ENCODE measurements around the gene SEC24C. TPM values are rescaled to one million over a fixed set of nuclear protein-coding genes. Genes with fewer than 3 reads are reported as not detected.

SEC24C gene
- total RNA-seq, 2 donors from 2014 or later: 152 to 172 TPM

DNA sequence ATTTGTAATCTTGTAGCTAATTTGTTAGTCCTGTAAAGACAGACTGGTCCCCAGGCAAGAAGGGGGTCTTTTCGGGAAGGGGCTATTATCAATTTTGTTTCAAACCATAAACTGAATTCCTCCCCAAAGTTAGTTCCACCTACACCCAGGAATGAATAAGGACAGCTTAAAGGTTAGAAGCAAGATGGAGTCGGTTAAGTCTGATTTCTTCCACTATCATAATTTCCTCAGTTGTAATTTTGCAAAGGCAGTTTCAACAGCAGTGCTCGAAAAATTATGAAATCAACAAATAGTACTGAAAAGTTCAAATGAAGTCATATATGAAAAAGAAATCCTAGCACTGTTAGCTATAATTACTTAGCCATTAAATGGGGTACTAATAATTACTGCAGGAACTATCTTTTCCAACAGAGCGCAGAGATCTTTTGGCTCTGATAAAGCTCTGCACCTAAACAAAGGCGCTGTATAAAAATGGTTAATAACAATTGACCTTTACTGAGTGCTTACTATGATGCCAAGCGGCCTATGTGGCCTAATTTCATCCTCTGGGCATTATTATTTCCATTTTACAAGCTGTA lies 756 bp upstream of the SEC24C start:
- no peaks in the 10 kb centered on the region for H3K27me3 Mint-ChIP-seq
- H3K36me3 Mint-ChIP-seq: no peaks in the 10 kb centered on the region
- no peak for ATAC-seq
- no peaks in the 10 kb centered on the region for H3K9me3 Mint-ChIP-seq
- peak overlapping the region; percentile 98 to 99 for H3K27ac Mint-ChIP-seq
- peak overlapping the region; percentile 98 for H3K4me3 Mint-ChIP-seq
- DNase-seq (ENCODE audit: low spot score): no peak
- H3K4me1 Mint-ChIP-seq (ENCODE audit: low read depth in 2 of 2): peaks cover 26 to 32% of the 10 kb centered on the region in 2 donors

- no peaks in the 10 kb centered on the region for H3K9me3 Mint-ChIP-seq
- peaks cover 6% of the 10 kb centered on the region for H3K36me3 Mint-ChIP-seq
- H3K27me3 Mint-ChIP-seq: no peaks in the 10 kb centered on the region
- peak; percentile 68 for DNase-seq (ENCODE audit: low spot score)
- H3K4me1 Mint-ChIP-seq (ENCODE audit: low read depth in 2 of 2): peaks cover 32 to 38% of the 10 kb centered on the region in 2 donors
- peak overlapping the region; percentile 98 to 99 for H3K27ac Mint-ChIP-seq
- H3K4me3 Mint-ChIP-seq: peak overlapping the region; percentile 98
- ATAC-seq: peak; percentile 58 to 59
Observed at GRCh38 chr10:73744664-73744975, 448 bp downstream of the SEC24C start.

DNA sequence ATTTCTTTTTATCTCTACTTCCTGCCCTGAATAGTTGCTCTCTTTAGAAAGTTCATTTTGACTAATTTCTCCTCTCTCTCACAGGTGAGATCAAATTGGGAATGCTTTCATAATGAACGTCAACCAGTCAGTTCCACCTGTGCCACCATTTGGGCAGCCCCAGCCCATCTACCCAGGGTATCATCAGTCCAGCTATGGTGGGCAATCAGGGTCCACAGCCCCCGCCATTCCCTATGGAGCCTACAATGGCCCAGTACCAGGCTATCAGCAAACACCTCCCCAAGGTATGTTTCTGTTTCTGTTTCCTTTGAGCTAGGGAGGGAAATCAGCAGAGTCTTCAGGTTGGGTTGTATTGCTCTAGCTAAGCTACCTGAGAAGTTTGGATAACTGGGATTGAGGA lies 2.5 kb downstream of the SEC24C start:
- Mint-ChIP-seq H3K36me3 (peaks cover 21% of the 10 kb centered on the region), H3K9me3 (no peaks in the 10 kb centered on the region), H3K27me3 (no peaks in the 10 kb centered on the region), H3K4me3 (peak overlapping the region; percentile 98), H3K27ac (peak overlapping the region; percentile 62 to 64), H3K4me1 (ENCODE audit: low read depth in 2 of 2) (peaks cover 46 to 54% of the 10 kb centered on the region in 2 donors)
- ATAC-seq: no peak
- no peak for DNase-seq (ENCODE audit: low spot score)

GRCh38 chr10:73750819-73751218 lies 6.6 kb downstream of the SEC24C start:
- Mint-ChIP-seq H3K27me3 (no peaks in the 10 kb centered on the region), H3K4me1 (ENCODE audit: low read depth in 2 of 2) (peaks cover 42 to 43% of the 10 kb centered on the region in 2 donors), H3K36me3 (peaks cover 39% of the 10 kb centered on the region), H3K27ac (peak overlapping the region in 1 of 2 donors; percentile 40), H3K4me3 (no peak overlapping the region), H3K9me3 (no peaks in the 10 kb centered on the region)
- ATAC-seq (no peak), DNase-seq (ENCODE audit: low spot score) (no peak)

DNA sequence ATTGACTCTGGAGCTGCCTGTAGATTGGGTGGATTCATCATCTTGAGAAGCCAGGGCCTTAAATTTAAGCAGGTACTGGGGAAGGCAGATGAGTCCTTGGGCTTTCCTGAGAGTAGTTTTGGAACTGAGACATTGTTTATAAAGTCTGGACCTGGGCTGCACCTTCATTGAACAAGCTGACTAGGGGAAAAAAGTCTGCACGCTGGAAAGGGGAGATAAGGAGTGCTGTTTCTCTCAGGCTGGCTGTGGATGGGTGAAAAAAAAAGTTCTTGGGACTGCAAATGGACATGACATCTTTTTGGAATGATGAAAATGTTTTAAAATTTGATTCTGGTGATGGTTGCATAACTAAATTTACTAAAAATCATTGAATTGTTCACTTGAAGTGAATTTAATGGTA lies 12.0 kb downstream of the SEC24C start:
- Mint-ChIP-seq H3K36me3 (peaks cover 34% of the 10 kb centered on the region), H3K4me1 (ENCODE audit: low read depth in 2 of 2) (peaks cover 47 to 54% of the 10 kb centered on the region in 2 donors), H3K27me3 (no peaks in the 10 kb centered on the region), H3K9me3 (no peaks in the 10 kb centered on the region), H3K27ac (peak overlapping the region; percentile 15 to 31), H3K4me3 (no peak overlapping the region)
- DNase-seq (ENCODE audit: low spot score): no peak
- ATAC-seq: no peak

GRCh38 chr10:73758704-73759511 lies 14.7 kb downstream of the SEC24C start:
- DNase-seq (ENCODE audit: low spot score): peak; percentile 74
- H3K4me1 Mint-ChIP-seq (ENCODE audit: low read depth in 2 of 2): peaks cover 60 to 70% of the 10 kb centered on the region in 2 donors
- H3K9me3 Mint-ChIP-seq: no peaks in the 10 kb centered on the region
- H3K27ac Mint-ChIP-seq: peak overlapping the region; percentile 82 to 89
- peak; percentile 57 to 81 for ATAC-seq
- H3K4me3 Mint-ChIP-seq: peak overlapping the region; percentile 81
- no peaks in the 10 kb centered on the region for H3K27me3 Mint-ChIP-seq
- peaks cover 44% of the 10 kb centered on the region for H3K36me3 Mint-ChIP-seq

DNA sequence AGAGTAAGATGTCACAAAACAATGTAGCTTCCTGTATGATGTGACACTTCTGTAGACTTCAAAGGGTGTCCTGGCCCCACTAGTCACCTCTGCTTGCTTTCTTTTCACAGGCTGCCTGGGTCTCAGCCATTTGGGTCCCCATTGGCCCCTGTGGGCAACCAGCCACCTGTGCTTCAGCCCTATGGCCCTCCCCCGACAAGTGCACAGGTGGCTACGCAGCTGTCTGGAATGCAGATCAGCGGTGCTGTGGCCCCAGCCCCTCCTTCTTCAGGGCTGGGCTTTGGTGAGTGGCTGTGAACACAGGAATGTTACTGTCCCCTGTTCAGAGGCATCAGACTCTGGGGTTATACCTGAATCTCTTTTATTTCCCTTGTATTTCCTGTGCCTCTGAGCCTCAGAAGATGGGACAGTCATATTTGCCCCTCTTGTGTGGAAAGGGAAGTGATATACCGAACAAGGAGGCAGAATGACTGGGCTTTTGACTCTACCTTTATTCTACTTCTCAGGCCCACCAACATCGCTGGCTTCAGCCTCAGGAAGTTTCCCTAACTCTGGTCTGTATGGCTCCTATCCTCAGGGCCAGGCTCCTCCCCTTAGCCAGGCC lies 15.4 kb downstream of the SEC24C start:
- Mint-ChIP-seq H3K27ac (peak overlapping the region; percentile 82 to 89), H3K4me1 (ENCODE audit: low read depth in 2 of 2) (peaks cover 59 to 68% of the 10 kb centered on the region in 2 donors), H3K36me3 (peaks cover 44% of the 10 kb centered on the region), H3K9me3 (no peaks in the 10 kb centered on the region), H3K4me3 (peak overlapping the region; percentile 81), H3K27me3 (no peaks in the 10 kb centered on the region)
- peak; percentile 84 for ATAC-seq
- DNase-seq (ENCODE audit: low spot score): no peak

- Mint-ChIP-seq H3K9me3 (no peaks in the 10 kb centered on the region), H3K27ac (peak overlapping the region; percentile 82 to 89), H3K4me3 (peak overlapping the region; percentile 6), H3K27me3 (no peaks in the 10 kb centered on the region), H3K4me1 (ENCODE audit: low read depth in 2 of 2) (peaks cover 71 to 76% of the 10 kb centered on the region in 2 donors), H3K36me3 (peaks cover 58% of the 10 kb centered on the region)
- ATAC-seq (no peak), DNase-seq (ENCODE audit: low spot score) (no peak)
Observed at GRCh38 chr10:73761781-73762180, 17.6 kb downstream of the SEC24C start.

GRCh38 chr10:73762915-73763314 lies 18.7 kb downstream of the SEC24C start:
- Mint-ChIP-seq H3K36me3 (peaks cover 64% of the 10 kb centered on the region), H3K9me3 (no peaks in the 10 kb centered on the region), H3K4me1 (ENCODE audit: low read depth in 2 of 2) (peaks cover 70 to 71% of the 10 kb centered on the region in 2 donors), H3K4me3 (peak overlapping the region; percentile 68), H3K27ac (peak overlapping the region; percentile 82 to 89), H3K27me3 (no peaks in the 10 kb centered on the region)
- no peak for DNase-seq (ENCODE audit: low spot score)
- peak; percentile 21 to 68 for ATAC-seq

GRCh38 chr10:73763343-73763742 lies 19.2 kb downstream of the SEC24C start:
- no peaks in the 10 kb centered on the region for H3K27me3 Mint-ChIP-seq
- peak overlapping the region; percentile 82 to 89 for H3K27ac Mint-ChIP-seq
- peak; percentile 9 to 46 for ATAC-seq
- peak overlapping the region; percentile 68 for H3K4me3 Mint-ChIP-seq
- no peaks in the 10 kb centered on the region for H3K9me3 Mint-ChIP-seq
- peaks cover 66% of the 10 kb centered on the region for H3K36me3 Mint-ChIP-seq
- peaks cover 67 to 69% of the 10 kb centered on the region in 2 donors for H3K4me1 Mint-ChIP-seq (ENCODE audit: low read depth in 2 of 2)
- no peak for DNase-seq (ENCODE audit: low spot score)

DNA sequence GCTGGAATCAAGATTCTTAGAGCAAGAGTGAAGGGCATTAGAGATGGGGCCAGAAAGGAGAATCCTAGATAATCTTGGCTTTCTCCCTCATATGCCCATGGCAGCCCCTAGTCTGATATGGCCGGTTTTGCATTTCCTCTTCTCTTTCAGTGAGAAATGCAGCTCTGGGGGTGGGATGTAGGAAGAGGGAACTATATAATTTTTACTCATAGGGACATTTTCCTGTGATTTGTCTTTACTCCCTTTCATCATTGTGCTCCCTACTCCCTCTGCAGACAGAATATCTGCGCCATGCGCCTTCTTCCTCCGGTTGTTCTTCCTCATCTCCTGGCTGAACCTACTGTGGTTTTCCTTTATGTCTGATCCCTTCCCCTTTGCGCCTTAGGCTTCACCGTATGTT lies 20.9 kb downstream of the SEC24C start:
- Mint-ChIP-seq H3K27ac (peak overlapping the region; percentile 82 to 89), H3K36me3 (peaks cover 77% of the 10 kb centered on the region), H3K4me3 (peak overlapping the region; percentile 69), H3K9me3 (no peaks in the 10 kb centered on the region), H3K4me1 (ENCODE audit: low read depth in 2 of 2) (peaks cover 58 to 65% of the 10 kb centered on the region in 2 donors), H3K27me3 (no peaks in the 10 kb centered on the region)
- DNase-seq (ENCODE audit: low spot score): no peak
- ATAC-seq: no peak

- Mint-ChIP-seq H3K36me3 (peaks cover 57% of the 10 kb centered on the region), H3K4me3 (peak overlapping the region; percentile 15), H3K9me3 (no peaks in the 10 kb centered on the region), H3K4me1 (ENCODE audit: low read depth in 2 of 2) (peaks cover 42 to 50% of the 10 kb centered on the region in 2 donors), H3K27me3 (no peaks in the 10 kb centered on the region), H3K27ac (peak overlapping the region; percentile 54 to 78)
- no peak for DNase-seq (ENCODE audit: low spot score)
- ATAC-seq: no peak
Observed at GRCh38 chr10:73768881-73769280, 24.7 kb downstream of the SEC24C start.

GRCh38 chr10:73769396-73769795 lies 25.2 kb downstream of the SEC24C start:
- Mint-ChIP-seq H3K4me1 (ENCODE audit: low read depth in 2 of 2) (peaks cover 47 to 50% of the 10 kb centered on the region in 2 donors), H3K27me3 (no peaks in the 10 kb centered on the region), H3K9me3 (no peaks in the 10 kb centered on the region), H3K27ac (peak overlapping the region; percentile 54 to 78), H3K4me3 (no peak overlapping the region), H3K36me3 (peaks cover 61% of the 10 kb centered on the region)
- no peak for ATAC-seq
- DNase-seq (ENCODE audit: low spot score): no peak

DNA sequence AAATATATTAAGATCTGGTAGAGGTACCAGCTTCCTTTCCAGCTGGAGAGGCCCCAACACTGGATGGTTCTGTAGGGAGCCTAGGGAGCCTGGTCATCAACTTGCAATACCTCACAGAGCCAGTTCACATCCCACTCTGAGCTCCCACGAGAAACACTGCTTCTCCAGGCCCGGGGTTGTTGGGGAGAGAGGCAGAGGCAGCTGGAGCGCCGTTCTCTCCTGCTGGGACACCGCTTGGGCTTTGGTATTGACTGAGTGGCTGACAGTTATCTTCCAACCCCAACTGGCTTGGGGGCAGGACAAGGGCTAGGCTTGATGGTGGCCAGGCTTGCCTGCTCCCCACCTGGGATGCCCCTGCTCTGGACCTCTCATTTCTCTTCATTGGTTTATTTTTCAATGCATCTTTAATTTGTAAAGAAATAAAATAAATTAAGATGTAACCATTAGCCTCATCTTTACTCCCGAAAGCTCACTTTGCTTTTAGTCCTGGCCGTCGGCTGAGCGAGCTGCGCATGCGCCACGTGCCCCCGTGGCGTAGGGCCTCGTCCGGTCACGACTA lies 27.6 kb downstream of the SEC24C start:
- peak overlapping the region; percentile 93 for H3K4me3 Mint-ChIP-seq
- no peak for DNase-seq (ENCODE audit: low spot score)
- H3K27ac Mint-ChIP-seq: peak overlapping the region; percentile 78 to 79
- peaks cover 52% of the 10 kb centered on the region for H3K36me3 Mint-ChIP-seq
- no peaks in the 10 kb centered on the region for H3K27me3 Mint-ChIP-seq
- peak; percentile 0 to 8 for ATAC-seq
- H3K4me1 Mint-ChIP-seq (ENCODE audit: low read depth in 2 of 2): peaks cover 43 to 46% of the 10 kb centered on the region in 2 donors
- H3K9me3 Mint-ChIP-seq: no peaks in the 10 kb centered on the region
